WTC11 (cell line): ENCODE data around the gene CLCNKB. TPM values are rescaled to one million over a fixed set of nuclear protein-coding genes. Genes with fewer than 3 reads are reported as not detected.

ENCODE experiments used
- ATAC-seq: fragments of 200-7000 bp; cut with Tn5 transposase; 2 replicates; pipeline ENCODE4 v1.10.0; 2021; ENCODE audit warnings: mild to moderate bottlenecking, moderate library complexity
- CTCF ChIA-PET: fragments of 300-600 bp; sonication (Branson Sonifier 250); formaldehyde crosslinking; loops from one replicate; lab custom pipeline; 2021; ENCODE audit warnings: antibody characterized with exemption; lab: Charles Lee
- POLR2A ChIA-PET: fragments of 350-600 bp; sonication (Branson Sonifier 250); formaldehyde crosslinking; loops from one replicate; lab custom pipeline; 2021; ENCODE audit warnings: antibody characterized with exemption; lab: Charles Lee
- DNase-seq: peaks from one replicate; pipeline ENCODE4 v3.0.0; 2021; ENCODE audit warnings: low spot score
- H3K27ac Mint-ChIP-seq: 2 replicates; pipeline ENCODE4 v1.8.0; 2021; ENCODE audit warnings: mixed read lengths
- H3K27me3 Mint-ChIP-seq: 2 replicates; pipeline ENCODE4 v1.8.0; 2021; ENCODE audit warnings: low read depth, mild to moderate bottlenecking, moderate library complexity, mixed read lengths
- H3K36me3 Mint-ChIP-seq: 2 replicates; pipeline ENCODE4 v1.8.0; 2021; ENCODE audit warnings: mixed read lengths
- H3K4me1 Mint-ChIP-seq: 2 replicates; pipeline ENCODE4 v1.8.0; 2022; ENCODE audit warnings: mixed read lengths
- H3K4me3 Mint-ChIP-seq: 2 replicates; pipeline ENCODE4 v1.8.0; 2021; ENCODE audit warnings: mild to moderate bottlenecking, moderate library complexity, mixed read lengths
- H3K9me3 Mint-ChIP-seq: 2 replicates; pipeline ENCODE4 v1.8.0; 2021; ENCODE audit warnings: mixed read lengths
- CREB1 ChIP-seq: sonication (generic); formaldehyde crosslinking; IDR thresholded peaks from 2 replicates; pipeline ENCODE4 v1.8.0; 2023; ENCODE audit warnings: mild to moderate bottlenecking, missing genetic modification reagents
- ELF4 ChIP-seq: sonication (generic); formaldehyde crosslinking; IDR thresholded peaks from 2 replicates; pipeline ENCODE4 v1.8.1; 2022; ENCODE audit warnings: low read depth, mild to moderate bottlenecking, moderate library complexity, missing genetic modification reagents
- MYBL2 ChIP-seq: sonication (generic); formaldehyde crosslinking; IDR thresholded peaks from 2 replicates; pipeline ENCODE4 v1.8.1; 2023; ENCODE audit warnings: mild to moderate bottlenecking, moderate library complexity, missing genetic modification reagents
- OVOL2 ChIP-seq: fragments of 250-450 bp; sonication (Bioruptor Pico); IDR thresholded peaks from 2 replicates; pipeline ENCODE4 v1.9.0; 2021; ENCODE audit warnings: mild to moderate bottlenecking, borderline replicate concordance
- PRRX2 ChIP-seq: fragments of 250-450 bp; sonication (Bioruptor Pico); IDR thresholded peaks from 2 replicates; pipeline ENCODE4 v1.8.0; 2021; ENCODE audit warnings: mild to moderate bottlenecking
- TEAD4 ChIP-seq: sonication (generic); formaldehyde crosslinking; IDR thresholded peaks from 2 replicates; pipeline ENCODE4 v1.8.0; 2022; ENCODE audit warnings: mild to moderate bottlenecking, missing genetic modification reagents
- ZBTB21 ChIP-seq: sonication (generic); formaldehyde crosslinking; IDR thresholded peaks from 2 replicates; pipeline ENCODE4 v1.8.1; 2023; ENCODE audit warnings: mild to moderate bottlenecking, missing genetic modification reagents, borderline replicate concordance
- ZNF121 ChIP-seq: sonication (generic); formaldehyde crosslinking; IDR thresholded peaks from 2 replicates; pipeline ENCODE4 v1.8.0; 2023; ENCODE audit warnings: missing genetic modification reagents
- total RNA-seq: library from RNA; stranded (reverse); gene quantifications from 3 replicates; pipeline ENCODE4 v1.2.3, GENCODE V29; 2021
- TF ChIP-seq, protein P1 (sequence below): sonication (generic); formaldehyde crosslinking; IDR thresholded peaks from 2 replicates; pipeline ENCODE4 v1.8.1; 2022; ENCODE audit warnings: missing genetic modification reagents, borderline replicate concordance
- TF ChIP-seq, protein P2 (sequence below): sonication (generic); formaldehyde crosslinking; IDR thresholded peaks from 2 replicates; pipeline ENCODE4 v1.8.0; 2022; ENCODE audit warnings: mild to moderate bottlenecking, missing genetic modification reagents
- TF ChIP-seq, protein P3 (sequence below): sonication (generic); formaldehyde crosslinking; IDR thresholded peaks from 2 replicates; pipeline ENCODE4 v1.8.0; 2022; ENCODE audit warnings: missing genetic modification reagents
- TF ChIP-seq, protein P4 (sequence below): fragments of 250-450 bp; sonication (Bioruptor Pico); IDR thresholded peaks from 2 replicates; pipeline ENCODE4 v1.9.0; 2021; ENCODE audit warnings: mild to moderate bottlenecking
- TF ChIP-seq, protein P5 (sequence below): fragments of 200-600 bp; IDR thresholded peaks from 2 replicates; pipeline ENCODE4 v1.8.0; 2022; ENCODE audit warnings: antibody characterized with exemption
- TF ChIP-seq, protein P6 (sequence below): fragments of 250-450 bp; sonication (Bioruptor Pico); IDR thresholded peaks from 2 replicates; pipeline ENCODE4 v1.8.0; 2021; ENCODE audit warnings: mild to moderate bottlenecking

The CLCNKB gene
- total RNA-seq, 1 experiment from 2014 or later, result 1.8 TPM

DNA sequence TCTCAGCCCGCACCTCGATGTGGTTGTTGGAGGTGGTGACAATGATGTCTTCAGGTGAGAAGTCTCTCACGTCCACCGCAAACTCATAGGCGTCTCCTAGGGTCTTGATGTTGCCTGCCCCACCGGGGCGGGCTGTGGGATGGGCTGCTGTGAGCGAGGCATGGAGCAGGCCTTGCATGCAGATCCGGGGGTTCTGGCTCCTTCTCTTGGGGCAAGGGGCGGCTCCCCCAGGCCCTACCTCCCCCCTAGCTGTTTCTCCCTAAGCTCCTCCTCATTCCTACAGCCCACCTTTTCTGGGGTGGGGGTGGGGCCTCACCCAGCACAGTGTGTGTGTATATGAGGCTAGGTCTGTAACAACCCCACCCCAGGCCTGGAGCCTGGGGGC, 26.5 kb upstream of the CLCNKB start:
- peaks cover 68% of the 10 kb centered on the region for H3K4me1 Mint-ChIP-seq
- no peak overlapping the region for H3K27ac Mint-ChIP-seq
- DNase-seq (no peak), ATAC-seq (no peak)
- ChIA-PET CTCF (interaction anchor here (1.0 to 3.5 kb wide), 5 partner anchors 9 to 38 kb away, joined by 3 to 17 read pairs (median 7); no protein-coding TSS in a partner anchor), POLR2A (interaction anchor here (0.6 to 1.6 kb wide), 2 partner anchors 9 to 1554 kb away, joined by 4 to 6 read pairs; no protein-coding TSS in a partner anchor)
- no peaks in the 10 kb centered on the region for H3K9me3 Mint-ChIP-seq
- H3K4me3 Mint-ChIP-seq, result no peak overlapping the region
- H3K27me3 Mint-ChIP-seq, result peaks cover 20% of the 10 kb centered on the region
- TF ChIP-seq ZNF121 (no peak), CREB1 (no peak), MYBL2 (CRISPR knock-in tag) (no peak), ZBTB21 (CRISPR knock-in tag) (no peak), PRRX2 (no peak), OVOL2 (no peak), ELF4 (CRISPR knock-in tag) (no peak), TEAD4 (CRISPR knock-in tag) (no peak)
- TF ChIP-seq, protein P1, sequence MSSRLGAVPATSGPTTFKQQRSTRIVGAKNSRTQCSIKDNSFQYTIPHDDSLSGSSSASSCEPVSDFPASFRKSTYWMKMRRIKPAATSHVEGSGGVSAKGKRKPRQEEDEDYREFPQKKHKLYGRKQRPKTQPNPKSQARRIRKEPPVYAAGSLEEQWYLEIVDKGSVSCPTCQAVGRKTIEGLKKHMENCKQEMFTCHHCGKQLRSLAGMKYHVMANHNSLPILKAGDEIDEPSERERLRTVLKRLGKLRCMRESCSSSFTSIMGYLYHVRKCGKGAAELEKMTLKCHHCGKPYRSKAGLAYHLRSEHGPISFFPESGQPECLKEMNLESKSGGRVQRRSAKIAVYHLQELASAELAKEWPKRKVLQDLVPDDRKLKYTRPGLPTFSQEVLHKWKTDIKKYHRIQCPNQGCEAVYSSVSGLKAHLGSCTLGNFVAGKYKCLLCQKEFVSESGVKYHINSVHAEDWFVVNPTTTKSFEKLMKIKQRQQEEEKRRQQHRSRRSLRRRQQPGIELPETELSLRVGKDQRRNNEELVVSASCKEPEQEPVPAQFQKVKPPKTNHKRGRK, result no peak
- TF ChIP-seq, protein P2, sequence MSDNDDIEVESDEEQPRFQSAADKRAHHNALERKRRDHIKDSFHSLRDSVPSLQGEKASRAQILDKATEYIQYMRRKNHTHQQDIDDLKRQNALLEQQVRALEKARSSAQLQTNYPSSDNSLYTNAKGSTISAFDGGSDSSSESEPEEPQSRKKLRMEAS (CRISPR knock-in tag), result no peak
- TF ChIP-seq, protein P3, sequence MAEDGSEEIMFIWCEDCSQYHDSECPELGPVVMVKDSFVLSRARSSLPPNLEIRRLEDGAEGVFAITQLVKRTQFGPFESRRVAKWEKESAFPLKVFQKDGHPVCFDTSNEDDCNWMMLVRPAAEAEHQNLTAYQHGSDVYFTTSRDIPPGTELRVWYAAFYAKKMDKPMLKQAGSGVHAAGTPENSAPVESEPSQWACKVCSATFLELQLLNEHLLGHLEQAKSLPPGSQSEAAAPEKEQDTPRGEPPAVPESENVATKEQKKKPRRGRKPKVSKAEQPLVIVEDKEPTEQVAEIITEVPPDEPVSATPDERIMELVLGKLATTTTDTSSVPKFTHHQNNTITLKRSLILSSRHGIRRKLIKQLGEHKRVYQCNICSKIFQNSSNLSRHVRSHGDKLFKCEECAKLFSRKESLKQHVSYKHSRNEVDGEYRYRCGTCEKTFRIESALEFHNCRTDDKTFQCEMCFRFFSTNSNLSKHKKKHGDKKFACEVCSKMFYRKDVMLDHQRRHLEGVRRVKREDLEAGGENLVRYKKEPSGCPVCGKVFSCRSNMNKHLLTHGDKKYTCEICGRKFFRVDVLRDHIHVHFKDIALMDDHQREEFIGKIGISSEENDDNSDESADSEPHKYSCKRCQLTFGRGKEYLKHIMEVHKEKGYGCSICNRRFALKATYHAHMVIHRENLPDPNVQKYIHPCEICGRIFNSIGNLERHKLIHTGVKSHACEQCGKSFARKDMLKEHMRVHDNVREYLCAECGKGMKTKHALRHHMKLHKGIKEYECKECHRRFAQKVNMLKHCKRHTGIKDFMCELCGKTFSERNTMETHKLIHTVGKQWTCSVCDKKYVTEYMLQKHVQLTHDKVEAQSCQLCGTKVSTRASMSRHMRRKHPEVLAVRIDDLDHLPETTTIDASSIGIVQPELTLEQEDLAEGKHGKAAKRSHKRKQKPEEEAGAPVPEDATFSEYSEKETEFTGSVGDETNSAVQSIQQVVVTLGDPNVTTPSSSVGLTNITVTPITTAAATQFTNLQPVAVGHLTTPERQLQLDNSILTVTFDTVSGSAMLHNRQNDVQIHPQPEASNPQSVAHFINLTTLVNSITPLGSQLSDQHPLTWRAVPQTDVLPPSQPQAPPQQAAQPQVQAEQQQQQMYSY (CRISPR knock-in tag), result no peak
- TF ChIP-seq, protein P4, sequence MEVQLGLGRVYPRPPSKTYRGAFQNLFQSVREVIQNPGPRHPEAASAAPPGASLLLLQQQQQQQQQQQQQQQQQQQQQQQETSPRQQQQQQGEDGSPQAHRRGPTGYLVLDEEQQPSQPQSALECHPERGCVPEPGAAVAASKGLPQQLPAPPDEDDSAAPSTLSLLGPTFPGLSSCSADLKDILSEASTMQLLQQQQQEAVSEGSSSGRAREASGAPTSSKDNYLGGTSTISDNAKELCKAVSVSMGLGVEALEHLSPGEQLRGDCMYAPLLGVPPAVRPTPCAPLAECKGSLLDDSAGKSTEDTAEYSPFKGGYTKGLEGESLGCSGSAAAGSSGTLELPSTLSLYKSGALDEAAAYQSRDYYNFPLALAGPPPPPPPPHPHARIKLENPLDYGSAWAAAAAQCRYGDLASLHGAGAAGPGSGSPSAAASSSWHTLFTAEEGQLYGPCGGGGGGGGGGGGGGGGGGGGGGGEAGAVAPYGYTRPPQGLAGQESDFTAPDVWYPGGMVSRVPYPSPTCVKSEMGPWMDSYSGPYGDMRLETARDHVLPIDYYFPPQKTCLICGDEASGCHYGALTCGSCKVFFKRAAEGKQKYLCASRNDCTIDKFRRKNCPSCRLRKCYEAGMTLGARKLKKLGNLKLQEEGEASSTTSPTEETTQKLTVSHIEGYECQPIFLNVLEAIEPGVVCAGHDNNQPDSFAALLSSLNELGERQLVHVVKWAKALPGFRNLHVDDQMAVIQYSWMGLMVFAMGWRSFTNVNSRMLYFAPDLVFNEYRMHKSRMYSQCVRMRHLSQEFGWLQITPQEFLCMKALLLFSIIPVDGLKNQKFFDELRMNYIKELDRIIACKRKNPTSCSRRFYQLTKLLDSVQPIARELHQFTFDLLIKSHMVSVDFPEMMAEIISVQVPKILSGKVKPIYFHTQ (CRISPR knock-in tag), result no peak
- TF ChIP-seq, protein P5, sequence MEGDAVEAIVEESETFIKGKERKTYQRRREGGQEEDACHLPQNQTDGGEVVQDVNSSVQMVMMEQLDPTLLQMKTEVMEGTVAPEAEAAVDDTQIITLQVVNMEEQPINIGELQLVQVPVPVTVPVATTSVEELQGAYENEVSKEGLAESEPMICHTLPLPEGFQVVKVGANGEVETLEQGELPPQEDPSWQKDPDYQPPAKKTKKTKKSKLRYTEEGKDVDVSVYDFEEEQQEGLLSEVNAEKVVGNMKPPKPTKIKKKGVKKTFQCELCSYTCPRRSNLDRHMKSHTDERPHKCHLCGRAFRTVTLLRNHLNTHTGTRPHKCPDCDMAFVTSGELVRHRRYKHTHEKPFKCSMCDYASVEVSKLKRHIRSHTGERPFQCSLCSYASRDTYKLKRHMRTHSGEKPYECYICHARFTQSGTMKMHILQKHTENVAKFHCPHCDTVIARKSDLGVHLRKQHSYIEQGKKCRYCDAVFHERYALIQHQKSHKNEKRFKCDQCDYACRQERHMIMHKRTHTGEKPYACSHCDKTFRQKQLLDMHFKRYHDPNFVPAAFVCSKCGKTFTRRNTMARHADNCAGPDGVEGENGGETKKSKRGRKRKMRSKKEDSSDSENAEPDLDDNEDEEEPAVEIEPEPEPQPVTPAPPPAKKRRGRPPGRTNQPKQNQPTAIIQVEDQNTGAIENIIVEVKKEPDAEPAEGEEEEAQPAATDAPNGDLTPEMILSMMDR, result no peak
- TF ChIP-seq, protein P6, sequence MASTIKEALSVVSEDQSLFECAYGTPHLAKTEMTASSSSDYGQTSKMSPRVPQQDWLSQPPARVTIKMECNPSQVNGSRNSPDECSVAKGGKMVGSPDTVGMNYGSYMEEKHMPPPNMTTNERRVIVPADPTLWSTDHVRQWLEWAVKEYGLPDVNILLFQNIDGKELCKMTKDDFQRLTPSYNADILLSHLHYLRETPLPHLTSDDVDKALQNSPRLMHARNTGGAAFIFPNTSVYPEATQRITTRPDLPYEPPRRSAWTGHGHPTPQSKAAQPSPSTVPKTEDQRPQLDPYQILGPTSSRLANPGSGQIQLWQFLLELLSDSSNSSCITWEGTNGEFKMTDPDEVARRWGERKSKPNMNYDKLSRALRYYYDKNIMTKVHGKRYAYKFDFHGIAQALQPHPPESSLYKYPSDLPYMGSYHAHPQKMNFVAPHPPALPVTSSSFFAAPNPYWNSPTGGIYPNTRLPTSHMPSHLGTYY (CRISPR knock-in tag), result no peak
- H3K36me3 Mint-ChIP-seq, result no peaks in the 10 kb centered on the region
